Measurements from ENCODE around the gene ARID2. TPM values are rescaled to one million over a fixed set of nuclear protein-coding genes. Genes with fewer than 3 reads are reported as not detected.

Gene ARID2
- total RNA-seq, 1 donor from 2014 or later = 57.2 TPM

DNA sequence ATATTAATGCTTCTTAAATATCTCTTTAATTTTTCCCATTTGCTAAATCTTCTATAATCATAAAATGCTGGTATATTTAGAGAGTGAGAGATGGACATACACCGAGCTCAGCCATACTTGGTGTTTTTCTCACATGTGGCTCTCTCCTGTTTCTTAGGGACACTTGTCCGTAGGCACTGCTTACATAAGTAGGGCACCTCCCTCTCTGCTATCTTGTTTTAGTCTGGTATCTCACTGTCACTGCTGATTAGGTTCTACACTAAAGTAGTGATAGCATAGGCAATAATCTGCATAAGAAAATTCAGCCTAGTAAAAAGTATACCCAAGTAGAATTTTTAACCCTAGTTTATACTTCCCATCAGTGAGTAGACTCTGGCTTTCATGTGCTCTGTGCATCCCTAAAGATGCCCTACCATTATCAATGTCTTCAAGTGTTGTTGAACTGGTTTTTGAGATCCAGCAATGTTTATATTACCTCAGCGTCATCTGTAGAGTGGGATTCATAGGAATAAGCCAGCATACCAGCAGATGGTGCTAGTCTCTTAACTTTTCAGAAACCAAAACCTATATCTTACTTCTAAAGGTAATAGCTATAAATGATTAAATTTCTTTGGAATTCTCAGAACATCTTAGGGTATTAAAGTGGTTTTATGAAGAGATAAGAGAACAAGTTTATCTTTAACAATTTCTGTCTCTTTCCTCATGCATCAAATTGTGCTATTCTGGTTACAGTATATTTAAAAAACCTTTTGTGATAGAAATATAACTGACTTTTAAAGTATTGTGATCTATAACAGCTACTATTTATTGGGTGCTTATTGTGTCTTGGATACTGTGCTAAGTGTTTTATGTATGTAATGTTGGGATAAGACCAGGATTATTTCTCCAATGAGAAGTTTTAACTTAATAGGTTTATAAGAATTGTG, 32.9 kb downstream of the ARID2 start:
- intact Hi-C loops (cut with micrococcal nuclease) = loop anchor here (1.0 kb wide), 1 partner anchor 243 kb away; no protein-coding TSS in a partner anchor

DNA sequence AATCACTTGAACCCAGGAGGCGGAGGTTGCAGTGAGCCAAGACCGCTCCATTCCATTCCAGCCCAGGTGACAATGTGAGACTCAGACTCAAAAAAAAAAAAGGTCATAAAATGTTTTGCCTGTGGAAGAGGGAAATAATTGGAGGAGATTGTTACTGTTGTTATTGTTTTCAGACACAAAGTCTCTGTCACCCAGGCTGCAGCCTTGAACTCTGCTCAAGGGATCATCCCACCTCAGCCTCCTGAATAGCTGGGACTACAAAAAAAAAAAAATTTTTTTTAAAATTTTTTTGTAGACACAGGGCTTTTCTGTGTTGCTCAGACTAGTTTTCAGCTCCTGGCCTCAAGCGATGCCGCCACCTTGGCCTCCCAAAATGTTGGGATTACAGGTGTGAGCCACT, 33.9 kb downstream of the ARID2 start:
- intact Hi-C loops (cut with micrococcal nuclease) = no loop called here

DNA sequence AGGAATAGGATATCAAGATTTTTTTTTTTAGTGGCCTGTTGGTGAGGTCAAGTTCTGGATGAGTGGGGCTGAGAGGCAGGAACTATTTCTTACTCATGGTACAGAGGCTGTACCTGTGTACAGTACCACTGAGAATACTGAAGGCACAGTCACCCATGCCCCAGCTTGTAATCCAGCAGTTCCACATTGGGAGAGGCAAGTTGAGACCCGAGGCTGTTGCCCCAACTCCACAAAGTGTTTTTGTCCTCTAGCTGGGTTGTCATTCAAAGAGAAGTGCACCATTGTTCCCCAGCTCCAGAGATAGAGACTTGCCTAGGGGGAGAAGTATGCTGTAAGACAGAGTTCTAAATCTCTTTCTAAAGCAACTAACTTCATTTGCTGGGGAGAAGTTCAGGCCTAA, 38.7 kb downstream of the ARID2 start:
- intact Hi-C loops (cut with micrococcal nuclease) = no loop called here

DNA sequence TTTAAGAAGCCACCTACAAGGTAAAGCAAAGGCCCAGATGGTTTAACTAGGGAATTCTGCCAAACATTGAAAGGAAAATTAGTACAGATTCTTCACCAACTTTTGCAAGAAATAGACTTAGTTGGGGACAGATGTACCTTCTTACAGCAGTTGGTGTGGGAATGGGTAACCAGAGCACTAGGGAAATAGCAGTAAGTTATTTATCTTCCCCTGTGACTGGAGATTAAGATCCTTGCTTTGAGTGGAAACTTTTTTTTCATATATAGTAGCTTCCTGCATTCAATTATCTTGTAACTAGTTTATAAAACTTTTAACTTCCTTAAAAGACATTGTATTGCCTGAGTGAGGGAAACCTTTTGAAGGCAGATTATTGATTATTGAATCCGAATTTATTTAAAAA, 44.2 kb downstream of the ARID2 start:
- intact Hi-C loops (cut with micrococcal nuclease) = no loop called here

DNA sequence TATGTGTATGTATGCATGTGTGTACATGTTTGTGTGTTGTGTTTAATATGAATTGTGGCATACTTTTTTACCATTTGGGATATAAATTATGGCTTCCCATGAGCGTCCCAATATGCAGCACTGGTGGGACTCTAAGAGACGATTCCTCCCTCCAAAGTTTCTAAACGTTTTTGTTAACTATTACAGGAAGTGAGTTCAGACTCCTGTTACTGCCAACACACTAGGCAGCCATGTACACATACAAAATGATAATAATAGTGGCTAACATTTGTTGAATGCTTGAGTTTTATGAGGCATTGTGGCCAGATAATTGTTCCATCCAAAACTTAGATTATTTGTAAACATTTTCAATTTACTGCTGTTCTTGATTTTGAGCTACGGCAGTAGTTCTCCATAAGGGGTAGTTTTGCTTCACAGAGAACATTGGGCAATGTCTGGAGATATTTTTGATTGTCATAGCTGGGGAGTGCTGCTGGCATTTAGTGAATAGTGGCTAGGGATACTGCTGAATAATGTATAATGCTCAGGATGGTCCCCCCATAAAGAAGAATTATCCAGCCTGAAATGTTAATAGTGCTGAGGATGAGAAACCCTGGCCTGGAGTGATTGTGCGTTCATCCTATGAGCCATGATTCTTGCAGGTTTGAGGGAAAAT, 45.1 kb downstream of the ARID2 start:
- intact Hi-C loops (cut with micrococcal nuclease) = no loop called here

DNA sequence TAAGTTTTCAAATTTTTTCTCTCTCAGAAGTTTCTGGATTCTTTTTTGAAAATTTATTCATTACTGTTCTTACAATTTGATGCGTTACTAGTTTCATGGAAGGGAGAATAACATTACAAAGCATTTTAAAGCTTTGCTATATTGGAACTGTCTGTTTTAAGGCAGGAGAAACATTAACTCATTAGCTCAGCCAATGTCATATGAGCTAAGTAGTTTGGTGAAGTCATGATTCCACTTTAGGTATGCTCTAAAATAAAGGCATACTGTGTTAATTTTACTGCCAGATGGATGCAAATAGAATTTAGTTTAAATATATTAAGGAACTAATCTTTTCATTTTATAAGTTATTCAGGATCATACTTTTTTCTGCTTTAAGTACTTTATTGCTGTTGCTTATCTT, 46.0 kb downstream of the ARID2 start:
- intact Hi-C loops (cut with micrococcal nuclease) = no loop called here

DNA sequence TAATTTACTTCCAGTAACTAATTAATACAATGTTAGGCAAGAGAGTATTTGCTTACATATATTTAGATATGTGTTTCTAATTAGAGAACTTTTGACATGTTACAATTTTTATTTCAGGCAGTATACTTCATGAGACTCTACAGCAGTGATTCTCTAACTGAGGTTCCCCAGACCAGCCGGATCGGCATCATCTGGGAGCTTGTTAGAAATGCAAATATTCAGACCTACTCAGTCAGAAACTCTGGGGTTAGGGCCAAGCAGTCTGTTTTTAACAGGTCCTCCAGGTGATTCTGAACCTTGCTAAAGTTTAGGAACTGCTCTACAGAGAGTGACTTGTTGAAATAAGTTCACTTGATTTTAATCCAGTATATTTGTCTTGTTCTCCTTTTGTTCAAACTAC, 46.5 kb downstream of the ARID2 start:
- intact Hi-C loops (cut with micrococcal nuclease) = no loop called here

DNA sequence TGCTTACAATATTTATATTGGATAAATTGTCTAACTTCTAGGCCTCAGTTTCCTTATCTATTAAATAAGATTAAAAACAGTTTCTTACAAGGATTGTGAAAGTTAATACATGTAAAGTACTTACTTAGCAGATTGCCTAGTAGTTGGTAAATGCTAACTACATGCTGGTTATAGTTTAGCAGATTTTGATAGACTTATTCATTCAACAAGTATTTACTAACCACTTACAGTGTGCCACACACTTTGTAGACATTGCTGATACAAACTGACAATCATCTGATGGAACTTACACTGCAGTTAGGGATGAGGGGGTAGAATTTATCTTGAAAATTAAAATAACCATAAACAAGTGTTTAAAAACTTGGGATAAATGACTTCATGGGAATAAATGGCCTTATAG, 50.4 kb downstream of the ARID2 start:
- intact Hi-C loops (cut with micrococcal nuclease) = no loop called here

DNA sequence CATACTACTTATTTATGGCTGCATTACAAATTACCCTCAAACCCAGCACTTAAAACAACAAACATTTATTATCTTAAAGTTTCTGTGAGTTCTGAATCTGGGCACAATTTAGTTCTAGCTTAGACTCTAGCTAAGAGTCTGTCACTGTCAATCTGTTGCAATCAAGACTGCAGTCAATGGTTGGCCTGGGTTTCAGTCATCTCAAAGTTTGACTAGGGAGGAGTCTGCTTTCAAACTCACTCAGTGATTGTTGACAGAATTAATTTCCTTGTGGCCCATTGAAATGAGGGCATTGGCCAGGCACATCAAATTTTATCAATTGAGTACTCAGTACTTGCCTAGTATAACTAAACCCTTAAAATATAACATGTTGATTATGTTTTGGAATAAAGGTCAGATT, 51.6 kb downstream of the ARID2 start:
- intact Hi-C loops (cut with micrococcal nuclease) = no loop called here

DNA sequence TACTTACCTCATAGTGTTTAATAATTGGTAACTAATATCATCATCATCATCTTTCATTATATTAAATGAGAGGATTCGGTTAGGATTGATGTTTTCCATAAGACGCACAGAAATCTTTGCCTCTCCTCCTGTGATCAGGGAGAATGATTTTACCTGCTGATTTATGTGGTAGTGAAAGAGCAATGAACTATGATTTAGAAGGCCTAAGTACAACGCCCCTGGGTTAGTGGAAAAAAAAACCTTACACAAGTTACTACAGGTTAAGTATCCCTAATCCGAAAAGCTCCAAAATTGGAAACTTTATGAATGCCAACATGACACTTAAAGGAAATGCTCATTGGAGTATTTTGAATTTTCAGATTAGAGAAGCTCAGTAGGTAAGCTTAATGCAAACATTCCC, 55.8 kb downstream of the ARID2 start:
- intact Hi-C loops (cut with micrococcal nuclease) = no loop called here

DNA sequence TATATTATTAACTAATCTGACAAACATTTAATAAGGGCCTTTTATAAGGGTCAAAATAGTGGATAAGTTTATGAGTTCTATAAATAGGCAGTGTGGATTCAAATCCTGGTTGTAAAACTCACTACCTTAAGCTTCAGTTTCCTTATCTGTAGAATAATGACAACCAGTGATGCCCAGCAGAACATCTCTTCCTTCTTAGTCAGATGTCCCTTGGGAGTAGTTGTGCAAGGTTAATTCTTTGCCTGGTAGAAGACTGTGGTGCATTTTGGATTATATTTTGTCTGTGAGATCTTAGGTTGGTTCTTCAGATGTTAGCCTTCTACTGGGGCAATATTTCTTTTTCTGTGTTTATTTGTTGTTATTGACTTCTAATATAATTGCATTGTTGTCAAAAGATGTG, 59.5 kb downstream of the ARID2 start:
- intact Hi-C loops (cut with micrococcal nuclease) = no loop called here

DNA sequence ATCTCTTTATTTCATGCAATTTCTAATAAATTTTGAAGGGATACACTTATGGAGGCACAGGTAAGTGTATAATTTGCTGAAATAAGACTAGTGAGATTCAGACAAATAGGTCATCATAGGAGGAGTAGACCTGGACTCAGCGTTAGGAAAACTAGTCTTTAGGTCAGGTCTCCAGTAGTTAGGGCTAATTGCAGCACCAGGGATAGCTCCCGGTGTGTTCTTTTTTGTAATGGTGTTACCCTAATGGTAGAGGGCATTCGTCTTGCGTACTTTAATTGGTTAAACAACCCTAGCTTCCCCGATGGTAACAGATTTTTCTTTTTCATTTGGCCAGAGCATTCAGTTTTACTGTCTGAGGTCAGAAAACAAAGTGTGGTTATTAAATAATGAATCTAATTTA, 64.9 kb downstream of the ARID2 start:
- intact Hi-C loops (cut with micrococcal nuclease) = no loop called here

DNA sequence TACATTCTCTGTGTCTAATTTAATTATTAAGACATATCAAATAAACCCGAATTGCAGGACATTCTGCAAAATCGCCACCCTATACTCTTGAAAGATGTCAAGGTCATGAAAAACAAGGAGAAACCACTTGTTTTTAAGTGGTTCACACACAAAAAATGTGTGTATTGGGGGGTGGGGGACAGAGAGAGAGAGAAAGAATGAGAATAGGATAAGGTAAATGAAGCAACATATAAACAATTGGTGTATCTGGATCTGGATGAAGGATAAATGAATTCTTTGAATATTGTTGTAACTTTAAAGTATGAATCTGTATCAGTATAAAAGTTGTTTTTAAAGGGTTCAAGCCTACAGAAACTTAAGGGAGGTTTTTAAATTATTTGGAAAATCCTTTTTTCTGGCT, 72.1 kb downstream of the ARID2 start:
- intact Hi-C loops (cut with micrococcal nuclease) = no loop called here

DNA sequence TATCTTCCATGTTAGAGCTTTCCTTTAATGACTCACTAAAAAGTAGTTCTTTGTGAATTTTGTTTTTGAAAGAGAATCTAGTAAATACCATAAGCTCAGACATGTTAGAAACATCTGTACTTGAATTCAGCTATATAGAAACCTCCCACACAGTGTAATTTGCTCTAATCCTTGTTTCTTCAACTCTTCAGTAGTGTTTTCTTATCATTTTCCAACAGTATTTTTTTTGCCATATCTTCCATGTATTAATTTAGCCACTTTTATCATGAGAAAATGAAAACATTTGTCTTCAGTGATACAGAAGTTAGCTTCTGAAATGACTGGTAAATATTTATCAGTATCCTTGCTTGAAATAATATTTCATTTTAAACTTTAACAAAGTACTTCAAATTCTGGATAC, 73.6 kb downstream of the ARID2 start:
- intact Hi-C loops (cut with micrococcal nuclease) = no loop called here

DNA sequence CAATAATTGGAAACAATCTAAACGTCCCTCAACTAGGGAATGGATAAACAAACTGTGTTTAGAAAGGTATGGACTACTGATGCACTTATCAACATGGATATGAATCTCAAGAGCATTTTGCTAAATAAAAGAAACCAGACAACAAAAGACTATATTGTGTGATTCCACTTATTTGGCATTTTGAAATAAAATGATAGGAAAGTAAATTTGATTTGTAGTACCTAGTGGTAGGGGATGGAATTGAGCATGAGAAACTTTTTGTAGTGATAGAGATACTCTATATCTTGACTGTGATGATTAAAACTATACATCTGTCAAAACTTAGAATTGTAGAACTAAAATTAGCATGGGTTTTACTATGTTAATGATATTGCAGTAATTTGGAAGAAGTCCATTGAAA, 87.1 kb downstream of the ARID2 start:
- intact Hi-C loops (cut with micrococcal nuclease) = loop anchor here (5.0 kb wide), 1 partner anchor 274 kb away; no protein-coding TSS in a partner anchor

DNA sequence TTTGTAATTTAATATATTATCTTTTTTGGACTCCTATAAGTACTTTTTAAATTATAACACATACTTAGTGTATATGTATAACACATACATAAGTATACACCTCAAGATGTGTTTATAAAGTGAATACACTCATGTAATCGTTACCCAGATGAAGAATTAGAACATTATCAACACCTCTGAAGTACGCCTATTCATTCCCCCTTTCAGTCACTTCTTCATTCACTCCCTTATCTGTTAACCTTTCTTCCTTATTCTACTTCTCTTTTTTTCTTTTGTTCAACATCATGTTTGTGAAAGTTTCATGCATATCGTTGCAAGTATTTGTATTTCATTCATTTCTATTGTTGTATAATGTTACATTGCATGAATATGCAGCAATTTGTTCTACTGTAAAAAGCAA, 98.5 kb downstream of the ARID2 start:
- intact Hi-C loops (cut with micrococcal nuclease) = no loop called here

DNA sequence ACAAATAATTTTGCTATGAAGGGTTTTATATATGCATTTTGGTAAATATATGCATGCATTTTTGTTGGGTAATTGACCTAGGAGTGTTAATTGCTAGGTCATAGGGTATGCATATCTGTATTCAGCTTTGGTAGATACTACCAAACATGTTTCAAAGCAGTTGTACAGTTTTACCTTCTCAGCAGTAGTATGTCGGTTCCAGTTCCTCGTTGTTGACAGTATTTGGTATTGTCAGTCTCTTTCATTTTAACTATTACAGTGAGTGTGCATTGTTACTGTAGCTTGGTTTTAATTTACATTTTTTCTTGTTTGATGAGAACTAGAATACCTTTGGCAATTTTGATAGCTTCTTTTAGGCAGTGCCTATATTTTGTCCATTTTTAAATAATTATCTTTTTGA, 98.9 kb downstream of the ARID2 start:
- intact Hi-C loops (cut with micrococcal nuclease) = no loop called here

DNA sequence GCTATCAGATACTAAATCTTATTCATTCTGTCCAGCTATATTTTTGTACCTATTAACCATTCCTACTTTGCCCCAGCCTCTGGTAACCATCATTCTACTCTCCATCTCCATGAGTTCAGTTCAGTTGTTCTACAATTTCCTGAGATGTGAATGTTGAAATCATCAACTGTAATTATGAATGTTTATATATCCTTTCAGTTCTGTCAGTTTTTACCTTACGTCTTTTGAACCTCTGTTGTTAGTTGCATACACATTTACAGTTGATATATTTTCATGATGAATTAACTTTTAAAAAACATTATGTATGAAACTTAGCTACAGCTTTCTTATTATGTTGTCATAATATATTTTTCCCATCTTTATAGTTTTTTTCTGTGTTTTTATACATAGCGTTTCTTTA, 102.1 kb downstream of the ARID2 start:
- intact Hi-C loops (cut with micrococcal nuclease) = no loop called here

DNA sequence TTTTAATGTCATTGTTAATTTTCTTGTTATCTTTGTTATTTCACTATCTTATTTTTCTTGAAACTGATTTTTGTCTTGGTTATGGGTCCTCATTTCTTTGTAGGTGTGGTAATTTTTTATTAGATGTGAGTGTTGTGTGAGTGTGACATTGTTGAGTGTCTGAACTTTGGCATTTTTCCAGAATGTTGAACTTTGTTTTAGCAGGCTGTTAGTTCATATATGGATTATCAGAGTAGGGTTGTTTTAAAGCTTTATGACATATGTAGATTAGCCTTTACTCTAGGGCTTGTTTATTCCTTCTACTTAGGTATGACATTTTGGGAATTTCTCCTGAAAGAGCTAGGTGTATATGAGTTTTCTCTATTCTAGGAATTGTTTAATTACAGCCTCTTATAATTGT, 103.9 kb downstream of the ARID2 start:
- intact Hi-C loops (cut with micrococcal nuclease) = no loop called here

DNA sequence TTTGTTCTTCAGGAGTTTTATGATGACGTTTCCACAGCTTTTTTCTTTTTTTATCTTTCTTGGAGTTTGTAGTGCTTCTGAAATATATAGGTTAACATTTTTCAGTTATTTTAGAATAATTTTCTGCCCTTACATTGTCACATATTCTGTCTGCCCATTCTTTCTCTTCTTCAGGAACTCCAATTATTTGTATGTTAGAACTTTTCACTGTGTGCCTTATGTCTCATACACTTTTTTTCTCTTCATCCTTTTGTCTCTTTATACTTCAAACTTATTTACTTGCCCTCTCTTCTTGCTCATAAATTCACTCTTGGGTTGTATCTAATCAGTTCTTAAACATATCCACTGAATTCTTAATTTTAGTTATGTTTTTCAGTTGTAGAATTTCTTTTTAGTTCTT, 105.3 kb downstream of the ARID2 start:
- intact Hi-C loops (cut with micrococcal nuclease) = no loop called here

DNA sequence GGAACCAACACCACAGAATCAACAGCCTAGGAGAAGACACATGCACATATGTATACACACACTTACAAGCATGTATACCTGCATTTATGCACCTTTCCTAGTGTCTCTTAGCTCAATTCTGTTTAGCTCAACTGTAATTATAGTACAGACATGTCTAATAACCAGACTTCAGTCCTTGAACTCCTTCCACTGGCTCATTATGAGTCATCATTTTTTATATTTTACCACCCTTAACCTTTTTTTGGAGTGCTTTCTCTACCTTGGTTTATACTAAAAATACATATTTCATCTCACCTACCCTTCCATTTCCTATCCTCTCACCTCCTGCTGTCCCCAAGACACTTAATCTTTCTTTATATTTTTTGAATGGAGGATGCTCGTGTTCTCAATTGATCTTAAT, 110.4 kb downstream of the ARID2 start:
- intact Hi-C loops (cut with micrococcal nuclease) = no loop called here

DNA sequence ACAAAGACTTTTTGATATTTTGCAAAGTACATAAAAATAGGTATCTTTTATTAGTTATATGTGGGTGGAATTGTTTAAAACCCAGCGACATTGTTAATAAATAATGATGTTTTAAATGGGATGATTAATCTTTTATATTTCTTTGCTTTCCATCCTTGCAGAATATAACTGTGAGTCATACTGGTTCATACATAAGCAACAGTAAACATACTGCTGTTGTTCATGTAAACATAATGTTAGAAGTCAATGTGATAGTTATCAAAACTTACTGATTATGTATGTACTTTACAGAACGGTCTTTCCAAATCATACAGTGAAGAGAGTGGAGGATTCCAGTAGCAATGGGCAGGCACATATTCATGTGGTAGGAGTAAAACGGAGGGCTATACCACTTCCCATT, 119.8 kb downstream of the ARID2 start:
- intact Hi-C loops (cut with micrococcal nuclease) = no loop called here

DNA sequence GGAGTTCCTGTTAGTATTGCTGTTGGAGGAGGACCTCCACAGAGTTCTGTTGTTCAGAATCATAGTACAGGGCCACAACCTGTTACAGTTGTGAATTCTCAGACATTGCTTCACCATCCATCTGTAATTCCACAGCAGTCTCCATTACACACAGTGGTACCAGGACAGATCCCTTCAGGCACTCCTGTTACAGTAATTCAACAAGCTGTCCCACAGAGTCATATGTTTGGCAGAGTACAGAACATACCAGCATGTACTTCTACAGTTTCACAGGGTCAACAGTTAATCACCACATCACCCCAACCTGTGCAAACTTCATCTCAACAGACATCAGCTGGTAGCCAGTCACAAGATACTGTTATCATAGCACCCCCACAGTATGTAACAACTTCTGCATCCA, 120.8 kb downstream of the ARID2 start:
- intact Hi-C loops (cut with micrococcal nuclease) = no loop called here

Data from T-helper 1 cell treated with Interleukin-12 subunit alpha and Interleukin-12 subunit beta and Interleukin-4 antibody, amounts not matched to agents 30 ng/mL and 1 ng/mL, for 36 hours (primary cell).